ENCODE results near the gene SUCLG2.

GRCh38 chr3:67515778-67516177 lies 138.6 kb downstream of the SUCLG2 start:
- TF ChIP-seq CTCF (IDR thresholded peaks at IDR 0.05; ENCODE audit: low read length), result no peak
- no peak for TF ChIP-seq EZH2 (optimal IDR thresholded peaks at IDR 0.05; ENCODE audit: low read depth, low read length)
- TF ChIP-seq EZH2phosphoT487 (IDR thresholded peaks at IDR 0.05; ENCODE audit: low read length), result no peak

All from MM.1S (cell line).